Gastrocnemius medialis (tissue), 4 donors: ENCODE results near the gene ZNF586. TPM values are rescaled to one million over a fixed set of nuclear protein-coding genes. Genes with fewer than 3 reads are reported as not detected.

ENCODE experiments used
- ATAC-seq, 2 donors: fragments of 150-250 bp; one replicate each; pipeline ENCODE4 v1.9.1; 2016
- DNase-seq, 2 donors: peaks; one replicate each; pipeline ENCODE4 v3.0.0-alpha.2; 2019
- H3K27ac ChIP-seq, 4 donors: fragments of 200-600 bp; sonication (generic); 1 replicate in 1 of 4; 2 replicates in 3 of 4; pipeline ENCODE4 v1.5.1; 2016 to 2018; ENCODE audit warnings: mild to moderate bottlenecking in 2 of 4, moderate library complexity in 1 of 4
- H3K27me3 ChIP-seq, 3 donors: fragments of 200-600 bp; sonication (generic) in 2 of 3; 1 replicate in 1 of 3; 2 replicates in 2 of 3; pipeline versions ENCODE4 v1.5.1 to v1.6.0; 2016 to 2019; ENCODE audit warnings: mild to moderate bottlenecking in 1 of 3, moderate library complexity in 1 of 3
- H3K36me3 ChIP-seq, 2 donors: fragments of 200-600 bp; sonication (generic) in 1 of 2; one replicate each; pipeline ENCODE4 v1.5.1; 2017 to 2018
- H3K4me1 ChIP-seq, 2 donors: fragments of 200-600 bp; sonication (generic) in 1 of 2; one replicate each; pipeline ENCODE4 v1.5.1; 2016 to 2017; ENCODE audit warnings: mild to moderate bottlenecking in 2 of 2
- H3K4me3 ChIP-seq, 4 donors: fragments of 200-600 bp; sonication (generic) in 3 of 4; 1 replicate in 1 of 4; 2 replicates in 3 of 4; pipeline ENCODE4 v1.5.1; 2016 to 2019; ENCODE audit warnings: mild to moderate bottlenecking in 2 of 4
- H3K9me3 ChIP-seq, 3 donors: fragments of 200-600 bp; sonication (generic) in 2 of 3; 1 replicate in 1 of 3; 2 replicates in 2 of 3; pipeline ENCODE4 v1.5.1; 2016 to 2019
- CTCF ChIP-seq, 5 experiments: fragments of 450-650 bp in 3 of 5; fragments of 200-600 bp in 2 of 5; sonication (generic) in 2 of 5; IDR thresholded peaks in 4 of 5; conservative IDR thresholded peaks in 1 of 5; 1 replicate in 4 of 5; 2 replicates in 1 of 5; pipeline ENCODE4 v1.5.1; 2016 to 2019; ENCODE audit warnings: antibody characterized with exemption in 5 of 5, mild to moderate bottlenecking in 3 of 5, moderate library complexity in 3 of 5
- POLR2A ChIP-seq, 2 donors: fragments of 450-650 bp; IDR thresholded peaks; one replicate each; pipeline ENCODE4 v1.6.1; 2017; ENCODE audit warnings: antibody characterized with exemption in 2 of 2, mild to moderate bottlenecking in 2 of 2, moderate library complexity in 2 of 2
- in situ Hi-C, 4 donors: fragments of 200-750 bp; cut with MboI; loops; one replicate each; pipeline versions ENCODE4 v1.15.0 to v1.8.0; 2017; ENCODE audit warnings: low sequenced_read_pairs in 4 of 4
- intact Hi-C: fragments of 100-400 bp; cut with DNase I; formaldehyde crosslinking; loops from one replicate; pipeline ENCODE4 v1.15.1; 2023; ENCODE audit warnings: low total_unique reads
- total RNA-seq, 4 donors: library from RNA; depleted of rRNA; stranded (reverse); fragments of >200 nt; gene quantifications; one replicate each; pipeline versions ENCODE4 v1.1.0 to v1.2.3, GENCODE V29; 2016

ZNF586 gene
- total RNA-seq, 4 donors from 2014 or later: 7.6 to 13.3 (median 9.2) TPM

DNA sequence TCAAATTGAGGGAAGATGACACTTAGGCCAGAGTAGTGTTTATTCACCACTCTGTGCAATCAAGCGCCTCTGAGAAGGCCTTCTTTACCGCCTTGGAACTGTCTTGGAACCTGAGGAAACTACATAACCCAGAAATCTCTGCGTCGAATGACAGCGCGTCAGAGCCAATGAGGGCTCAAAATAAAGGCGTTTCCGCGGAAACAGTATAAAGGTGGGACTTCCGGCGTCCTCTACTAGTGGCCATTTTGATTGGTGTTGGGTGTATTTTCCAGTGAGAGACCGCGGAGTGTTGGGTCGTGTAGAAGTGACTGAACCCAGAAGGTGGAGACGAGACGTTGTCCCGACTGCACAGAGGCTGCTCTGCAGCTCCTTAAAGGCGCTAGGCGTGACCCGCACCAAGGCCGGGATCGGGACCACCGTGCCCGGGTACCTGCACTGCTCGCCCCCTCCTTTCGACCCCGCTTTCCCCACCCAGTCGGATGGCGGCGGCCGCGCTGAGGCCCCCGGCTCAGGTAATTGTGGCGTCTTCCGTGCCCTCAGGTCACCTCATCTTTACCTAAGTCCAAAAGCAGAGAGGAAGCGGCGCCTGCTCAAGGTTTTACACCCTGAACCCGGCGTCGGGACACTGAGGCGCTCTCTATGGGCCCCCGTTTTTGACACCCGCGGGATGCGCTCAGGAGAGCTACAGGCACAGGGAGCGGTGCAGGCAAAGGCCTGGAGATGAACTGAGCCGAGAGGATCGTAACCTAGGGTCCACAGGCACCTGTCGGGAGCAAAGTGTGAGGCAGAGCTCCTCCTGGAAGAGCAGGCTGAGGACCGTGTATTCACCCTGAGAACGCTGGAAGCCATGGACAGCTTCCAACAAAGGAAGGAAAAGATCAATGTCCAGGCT lies 22.6 kb upstream of the ZNF586 start, which contains the start of gene ZNF776:
Gene ZNF776 (plus strand): TSS at position 236 of the 892 bp plus-strand sequence. CDS start 244 bp downstream, at position 480.
- Histone ChIP-seq H3K36me3 (peaks cover 3 to 39% of the 10 kb centered on the region in 2 donors), H3K27me3 (no peaks in the 10 kb centered on the region), H3K4me3 (peak within 1 kb of the TSS; percentile 96 to 99 (median 97)), H3K9me3 (peaks cover 0 to 4% (median 0%) of the 10 kb centered on the region in 3 donors), H3K27ac (peak within 1 kb of the TSS; percentile 84 to 98 (median 95)), H3K4me1 (peaks cover 23 to 38% of the 10 kb centered on the region in 2 donors)
- in situ Hi-C loops (loop anchor here in 3 of 4 donors (25.0 kb wide), 2 partner anchors 90 to 165 kb away; partner anchors contain the start of genes ZNF417 (in 2 of the 3), ZNF587 (in 1 of the 3) and ZNF587B (in 1 of the 3)), intact Hi-C loops (loop anchor here (1.0 to 5.0 kb wide), 7 partner anchors 20 to 507 kb away; partner anchors contain the start of genes ZNF417, ZNF552, ZNF586 and ZNF606)
- TF ChIP-seq CTCF (IDR thresholded peaks at IDR 0.05 in 4 of 5, conservative IDR thresholded peaks at IDR 0.05 in 1 of 5) (no peak), POLR2A (IDR thresholded peaks at IDR 0.05) (no peak)
- DNase-seq (peak; percentile 68 to 83), ATAC-seq (peak; percentile 100)

- intact Hi-C loops (loop anchor here (1.0 to 5.0 kb wide), 4 partner anchors 65 to 255 kb away; partner anchors contain the start of genes ZNF417, ZNF552, ZNF606 and ZNF773), in situ Hi-C loops (loop anchor here in 3 of 4 donors (25.0 kb wide), 2 partner anchors 90 to 165 kb away; partner anchors contain the start of genes ZNF417 (in 2 of the 3), ZNF587 (in 1 of the 3) and ZNF587B (in 1 of the 3))
- peak overlapping the region; percentile 84 to 98 (median 95) for H3K27ac ChIP-seq
- peak overlapping the region; percentile 96 to 99 (median 97) for H3K4me3 ChIP-seq
- ATAC-seq: no peak
- DNase-seq: no peak
- H3K4me1 ChIP-seq: peaks cover 23 to 38% of the 10 kb centered on the region in 2 donors
- no peaks in the 10 kb centered on the region for H3K27me3 ChIP-seq
- peaks cover 0 to 4% (median 0%) of the 10 kb centered on the region in 3 donors for H3K9me3 ChIP-seq
- TF ChIP-seq CTCF (IDR thresholded peaks at IDR 0.05 in 4 of 5, conservative IDR thresholded peaks at IDR 0.05 in 1 of 5): no peak
- TF ChIP-seq POLR2A (IDR thresholded peaks at IDR 0.05): no peak
- peaks cover 6 to 45% of the 10 kb centered on the region in 2 donors for H3K36me3 ChIP-seq
These were observed 22.0 kb upstream of the ZNF586 start for GRCh38 chr19:57747472-57747807.

GRCh38 chr19:57748029-57748428 lies 21.4 kb upstream of the ZNF586 start:
- DNase-seq (no peak), ATAC-seq (no peak)
- Histone ChIP-seq H3K4me3 (peak overlapping the region; percentile 96 to 99 (median 97)), H3K36me3 (peaks cover 12 to 51% of the 10 kb centered on the region in 2 donors), H3K27ac (peak overlapping the region in 1 of 4 donors; percentile 98), H3K4me1 (peaks cover 23 to 38% of the 10 kb centered on the region in 2 donors), H3K9me3 (peaks cover 0 to 4% (median 0%) of the 10 kb centered on the region in 3 donors), H3K27me3 (no peaks in the 10 kb centered on the region)
- TF ChIP-seq POLR2A (IDR thresholded peaks at IDR 0.05) (no peak), CTCF (IDR thresholded peaks at IDR 0.05 in 4 of 5, conservative IDR thresholded peaks at IDR 0.05 in 1 of 5) (no peak)
- in situ Hi-C loops: loop anchor here in 3 of 4 donors (25.0 kb wide), 2 partner anchors 89 to 164 kb away; partner anchors contain the start of genes ZNF417 (in 2 of the 3), ZNF587 (in 1 of the 3) and ZNF587B (in 1 of the 3)
- intact Hi-C loops: loop anchor here (5.0 kb wide), 2 partner anchors 64 to 254 kb away; partner anchors contain the start of genes ZNF552 and ZNF606

GRCh38 chr19:57754091-57754673 lies 15.3 kb upstream of the ZNF586 start:
- Histone ChIP-seq H3K27ac (no peak overlapping the region), H3K27me3 (no peaks in the 10 kb centered on the region), H3K4me3 (no peak overlapping the region), H3K4me1 (peaks cover 3 to 17% of the 10 kb centered on the region in 2 donors), H3K9me3 (peaks cover 0 to 4% (median 0%) of the 10 kb centered on the region in 3 donors), H3K36me3 (peaks cover 15 to 91% of the 10 kb centered on the region in 2 donors)
- in situ Hi-C loops: no loop called here
- ATAC-seq (no peak), DNase-seq (no peak)
- intact Hi-C loops: no loop called here
- TF ChIP-seq POLR2A (IDR thresholded peaks at IDR 0.05) (no peak), CTCF (IDR thresholded peaks at IDR 0.05 in 4 of 5, conservative IDR thresholded peaks at IDR 0.05 in 1 of 5) (no peak)
